Hepatocyte (in vitro differentiated cells): ENCODE data around the gene DXO. TPM values are rescaled to one million over a fixed set of nuclear protein-coding genes. Genes with fewer than 3 reads are reported as not detected.

Source experiments
- DNase-seq: peaks from one replicate; pipeline ENCODE4 v3.0.0-alpha.2; 2016; ENCODE audit warnings: low spot score
- H2AFZ ChIP-seq: fragments of 200-600 bp; sonication (generic); 2 replicates; pipeline ENCODE4 v1.6.0; 2016; ENCODE audit warnings: antibody characterized with exemption, mild to moderate bottlenecking
- H3K27ac ChIP-seq: fragments of 200-600 bp; sonication (generic); 2 replicates; pipeline ENCODE4 v1.5.1; 2016; ENCODE audit warnings: mild to moderate bottlenecking
- H3K27me3 ChIP-seq: fragments of 200-600 bp; sonication (generic); 2 replicates; pipeline ENCODE4 v1.6.1; 2016
- H3K36me3 ChIP-seq: fragments of 200-600 bp; sonication (generic); replicated peaks from 2 replicates; pipeline ENCODE4 v1.5.1; 2016; ENCODE audit warnings: low read depth; ENCODE audit not compliant: insufficient read depth
- H3K4me1 ChIP-seq: fragments of 200-600 bp; sonication (generic); 2 replicates; pipeline ENCODE4 v1.5.1; 2016; ENCODE audit warnings: mild to moderate bottlenecking, moderate library complexity; ENCODE audit not compliant: insufficient read depth
- H3K4me2 ChIP-seq: fragments of 200-600 bp; sonication (generic); 2 replicates; pipeline ENCODE4 v1.6.0; 2016
- H3K4me3 ChIP-seq: fragments of 200-600 bp; sonication (generic); 2 replicates; pipeline ENCODE4 v1.5.1; 2016; ENCODE audit warnings: mild to moderate bottlenecking
- H3K79me2 ChIP-seq: fragments of 200-600 bp; sonication (generic); 2 replicates; pipeline ENCODE4 v1.6.0; 2017; ENCODE audit warnings: mild to moderate bottlenecking
- H3K9me2 ChIP-seq: fragments of 200-600 bp; sonication (generic); replicated peaks from 2 replicates; pipeline ENCODE4 v1.6.0; 2017; ENCODE audit warnings: mild to moderate bottlenecking; ENCODE audit not compliant: insufficient read depth
- H3K9me3 ChIP-seq: fragments of 200-600 bp; sonication (generic); 2 replicates; pipeline ENCODE4 v1.5.1; 2016; ENCODE audit warnings: low read depth, mild to moderate bottlenecking
- H4K20me1 ChIP-seq: fragments of 200-600 bp; sonication (generic); 2 replicates; pipeline ENCODE4 v1.6.0; 2016; ENCODE audit warnings: mild to moderate bottlenecking; ENCODE audit not compliant: insufficient read depth, poor library complexity, severe bottlenecking
- EZH2 ChIP-seq: fragments of 200-600 bp; sonication (generic); IDR thresholded peaks from 2 replicates; pipeline ENCODE4 v1.6.1; 2016; ENCODE audit warnings: antibody characterized with exemption, mild to moderate bottlenecking, borderline replicate concordance
- EZH2phosphoT487 ChIP-seq: fragments of 200-600 bp; sonication (generic); IDR thresholded peaks from one replicate; pipeline ENCODE4 v1.6.1; 2018; ENCODE audit warnings: antibody characterized with exemption, mild to moderate bottlenecking, low read depth, moderate library complexity; ENCODE audit not compliant: unreplicated experiment, severe bottlenecking
- WGBS: methylation state at CpG from one replicate; pipeline ENCODE4 v1.1.6; 2016; ENCODE audit warnings: low lambda C conversion rate; ENCODE audit errors: missing lambda C conversion rate; 5-methylcytosine and 5-hydroxymethylcytosine counted together
- microRNA counts: library from miRNA; unstranded; fragments of <30 nt; microRNA quantifications from one replicate; lab custom pipeline; 2017
- microRNA-seq: library from miRNA; unstranded; fragments of <30 nt; microRNA quantifications from one replicate; pipeline ENCODE4, GENCODE V29; 2017
- polyA plus RNA-seq: library from polyadenylated mRNA; unstranded; fragments of >200 nt; fragmentation: Nextera tagmentation; extraction: Ambion mirVana; gene quantifications from 2 replicates; pipeline ENCODE4 v1.2.1, GENCODE V29; 2016
- small RNA-seq: library from RNA; depleted of rRNA; stranded (forward); fragments of <200 nt; gene quantifications from one replicate; pipeline ENCODE3, GENCODE V24; 2014
- total RNA-seq: library from RNA; depleted of rRNA; stranded (reverse); fragments of >200 nt; gene quantifications from 2 replicates; pipeline ENCODE4 v1.2.3, GENCODE V29; 2014
- TF ChIP-seq, protein P1 (sequence below): fragments of 200-600 bp; sonication (generic); IDR thresholded peaks from 2 replicates; pipeline ENCODE4 v1.5.1; 2016; ENCODE audit warnings: antibody characterized with exemption, mild to moderate bottlenecking; ENCODE audit not compliant: poor library complexity

The DXO gene
- total and polyA plus RNA-seq, 2 experiments from 2014 or later = 22.2 to 39.3 TPM

DNA sequence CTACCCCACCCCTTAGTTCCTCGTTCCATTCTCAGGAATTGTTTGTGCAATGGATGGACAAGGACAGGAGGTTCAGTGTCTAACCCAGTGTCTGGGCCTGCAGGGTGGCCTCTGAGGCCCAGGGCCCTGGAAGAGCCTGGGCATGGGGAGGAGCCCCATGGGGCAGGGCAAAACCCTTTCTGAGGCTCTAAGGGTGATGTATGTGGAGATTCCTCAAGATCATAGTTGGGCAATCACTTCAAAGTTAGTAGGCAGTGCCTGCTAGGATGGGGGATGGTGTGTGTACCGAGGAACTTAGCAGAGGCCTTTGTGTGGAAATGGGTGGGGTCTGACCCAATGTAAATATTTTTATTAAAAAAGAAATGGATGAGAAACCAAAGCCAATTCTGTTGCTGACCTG is 51.1 kb downstream of the DXO start:
- H3K27ac ChIP-seq = peak overlapping the region; percentile 57
- no peak overlapping the region for H3K4me2 ChIP-seq
- no peaks in the 10 kb centered on the region for H4K20me1 ChIP-seq
- no peaks in the 10 kb centered on the region for H3K27me3 ChIP-seq
- H3K9me3 ChIP-seq = no peaks in the 10 kb centered on the region
- peaks cover 4% of the 10 kb centered on the region for H3K4me1 ChIP-seq
- 59% methylated on average over 2 of the region's 2 CpGs for WGBS
- TF ChIP-seq, protein P1, sequence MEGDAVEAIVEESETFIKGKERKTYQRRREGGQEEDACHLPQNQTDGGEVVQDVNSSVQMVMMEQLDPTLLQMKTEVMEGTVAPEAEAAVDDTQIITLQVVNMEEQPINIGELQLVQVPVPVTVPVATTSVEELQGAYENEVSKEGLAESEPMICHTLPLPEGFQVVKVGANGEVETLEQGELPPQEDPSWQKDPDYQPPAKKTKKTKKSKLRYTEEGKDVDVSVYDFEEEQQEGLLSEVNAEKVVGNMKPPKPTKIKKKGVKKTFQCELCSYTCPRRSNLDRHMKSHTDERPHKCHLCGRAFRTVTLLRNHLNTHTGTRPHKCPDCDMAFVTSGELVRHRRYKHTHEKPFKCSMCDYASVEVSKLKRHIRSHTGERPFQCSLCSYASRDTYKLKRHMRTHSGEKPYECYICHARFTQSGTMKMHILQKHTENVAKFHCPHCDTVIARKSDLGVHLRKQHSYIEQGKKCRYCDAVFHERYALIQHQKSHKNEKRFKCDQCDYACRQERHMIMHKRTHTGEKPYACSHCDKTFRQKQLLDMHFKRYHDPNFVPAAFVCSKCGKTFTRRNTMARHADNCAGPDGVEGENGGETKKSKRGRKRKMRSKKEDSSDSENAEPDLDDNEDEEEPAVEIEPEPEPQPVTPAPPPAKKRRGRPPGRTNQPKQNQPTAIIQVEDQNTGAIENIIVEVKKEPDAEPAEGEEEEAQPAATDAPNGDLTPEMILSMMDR = no peak
- TF ChIP-seq EZH2 (no peak), EZH2phosphoT487 (no peak)
- H3K9me2 ChIP-seq = no peaks in the 10 kb centered on the region
- DNase-seq = no peak
- H2AFZ ChIP-seq = no peak overlapping the region
- H3K36me3 ChIP-seq = no peaks in the 10 kb centered on the region
- H3K79me2 ChIP-seq = no peaks in the 10 kb centered on the region
- H3K4me3 ChIP-seq = no peak overlapping the region

MicroRNAs encoded within 50 kb of the gene (microRNA counts, 767-probe panel; counts per million panel counts)
- not detected for microRNA hsa-miR-1236 (lab: Ali Mortazavi, UCI)

Small RNA genes within 50 kb of the gene (microRNA-seq; reads per million reads assigned to microRNA genes)
- 4.0 reads per million for gene MIR1236

Small RNA genes within 50 kb of the gene (small RNA-seq; reads per million reads assigned to genes)
- gene AL645922.1 = not detected

Other genes with a start within 250 kb of the DXO start
Only the 30 nearest of the 33 such genes appear.
- gene MSH5, start 232.1 kb downstream of the DXO start, total RNA-seq = 6.4 and 7.9 TPM in 2 replicates
- gene MSH5, start 232.1 kb downstream of the DXO start, polyA plus RNA-seq = 4.9 and 8.5 TPM in 2 replicates
- gene SAPCD1, start 209.5 kb downstream of the DXO start, total RNA-seq = 1.4 and 4.1 TPM in 2 replicates
- 1.8 and 2.0 TPM in 2 replicates for gene SAPCD1, start 209.5 kb downstream of the DXO start, polyA plus RNA-seq
- 1.5 and 3.4 TPM in 2 replicates for gene VWA7, start 194.8 kb downstream of the DXO start, total RNA-seq
- gene VWA7, start 194.8 kb downstream of the DXO start, polyA plus RNA-seq = 2.8 and 5.2 TPM in 2 replicates
- 23.3 and 36.6 TPM in 2 replicates for gene VARS1, start 176.4 kb downstream of the DXO start, total RNA-seq
- gene VARS1, start 176.4 kb downstream of the DXO start, polyA plus RNA-seq = 51.0 and 59.6 TPM in 2 replicates
- 42.9 and 51.9 TPM in 2 replicates for gene LSM2, start 165.2 kb downstream of the DXO start, total RNA-seq
- gene LSM2, start 165.2 kb downstream of the DXO start, polyA plus RNA-seq = 48.7 and 57.9 TPM in 2 replicates
- 1.4 and 2.2 TPM in 2 replicates for gene HSPA1L, start 156.9 kb downstream of the DXO start, total RNA-seq
- 1.0 and 2.7 TPM in 2 replicates for gene HSPA1L, start 156.9 kb downstream of the DXO start, polyA plus RNA-seq
- 83.3 and 84.3 TPM in 2 replicates for gene HSPA1A, start 156.6 kb downstream of the DXO start, total RNA-seq
- 50.0 and 82.2 TPM in 2 replicates for gene HSPA1A, start 156.6 kb downstream of the DXO start, polyA plus RNA-seq
- gene HSPA1B, start 144.4 kb downstream of the DXO start, total RNA-seq = 172 and 177 TPM in 2 replicates
- 82.1 and 111 TPM in 2 replicates for gene HSPA1B, start 144.4 kb downstream of the DXO start, polyA plus RNA-seq
- 402 and 407 TPM in 2 replicates for gene NEU1, start 109.3 kb downstream of the DXO start, total RNA-seq
- 331 and 388 TPM in 2 replicates for gene NEU1, start 109.3 kb downstream of the DXO start, polyA plus RNA-seq
- 76.2 and 92.0 TPM in 2 replicates for gene SLC44A4, start 93.1 kb downstream of the DXO start, total RNA-seq
- 73.5 and 90.8 TPM in 2 replicates for gene SLC44A4, start 93.1 kb downstream of the DXO start, polyA plus RNA-seq
- gene EHMT2, start 74.4 kb downstream of the DXO start, total RNA-seq = 34.1 and 41.9 TPM in 2 replicates
- 40.0 and 44.6 TPM in 2 replicates for gene EHMT2, start 74.4 kb downstream of the DXO start, polyA plus RNA-seq
- gene ZBTB12, start 70.1 kb downstream of the DXO start, total RNA-seq = 4.4 and 4.9 TPM in 2 replicates
- 0.07 TPM in 1 of 2 replicates, not detected in the other for gene ZBTB12, start 70.1 kb downstream of the DXO start, polyA plus RNA-seq
- gene C2, start 44.4 kb downstream of the DXO start, total RNA-seq = 46.3 and 48.3 TPM in 2 replicates
- gene C2, start 44.4 kb downstream of the DXO start, polyA plus RNA-seq = 41.1 and 46.4 TPM in 2 replicates
- 190 and 199 TPM in 2 replicates for gene CFB, start 26.0 kb downstream of the DXO start, total RNA-seq
- 287 and 349 TPM in 2 replicates for gene CFB, start 26.0 kb downstream of the DXO start, polyA plus RNA-seq
- 70.1 and 78.2 TPM in 2 replicates for gene NELFE, start 13.2 kb downstream of the DXO start, total RNA-seq
- gene NELFE, start 13.2 kb downstream of the DXO start, polyA plus RNA-seq = 78.7 and 86.9 TPM in 2 replicates
- 34.2 and 53.2 TPM in 2 replicates for gene SKIC2, start 13.0 kb downstream of the DXO start, total RNA-seq
- 61.7 and 64.3 TPM in 2 replicates for gene SKIC2, start 13.0 kb downstream of the DXO start, polyA plus RNA-seq
- 49.1 and 66.8 TPM in 2 replicates for gene C4A, start 9.9 kb upstream of the DXO start, total RNA-seq
- 69.9 and 74.4 TPM in 2 replicates for gene C4A, start 9.9 kb upstream of the DXO start, polyA plus RNA-seq
- 57.5 and 68.9 TPM in 2 replicates for gene C4B, start 42.7 kb upstream of the DXO start, total RNA-seq
- 78.0 and 80.0 TPM in 2 replicates for gene C4B, start 42.7 kb upstream of the DXO start, polyA plus RNA-seq
- gene CYP21A2, start 66.3 kb upstream of the DXO start, total RNA-seq = 0.12 and 1.4 TPM in 2 replicates
- gene CYP21A2, start 66.3 kb upstream of the DXO start, polyA plus RNA-seq = 1.7 and 2.4 TPM in 2 replicates
- gene TNXB, start 137.2 kb upstream of the DXO start, total RNA-seq = 11.6 and 22.0 TPM in 2 replicates
- gene TNXB, start 137.2 kb upstream of the DXO start, polyA plus RNA-seq = 7.3 and 9.2 TPM in 2 replicates
- 37.9 and 41.9 TPM in 2 replicates for gene ATF6B, start 156.1 kb upstream of the DXO start, total RNA-seq
- 43.7 and 52.6 TPM in 2 replicates for gene ATF6B, start 156.1 kb upstream of the DXO start, polyA plus RNA-seq
- 5.7 and 6.0 TPM in 2 replicates for gene FKBPL, start 158.2 kb upstream of the DXO start, total RNA-seq
- gene FKBPL, start 158.2 kb upstream of the DXO start, polyA plus RNA-seq = 6.2 and 6.3 TPM in 2 replicates
- gene PRRT1, start 179.8 kb upstream of the DXO start, total RNA-seq = 0.10 TPM in 1 of 2 replicates, not detected in the other
- 0.91 and 4.0 TPM in 2 replicates for gene PRRT1, start 179.8 kb upstream of the DXO start, polyA plus RNA-seq
- 20.2 and 27.2 TPM in 2 replicates for gene PPT2, start 182.0 kb upstream of the DXO start, total RNA-seq
- gene PPT2, start 182.0 kb upstream of the DXO start, polyA plus RNA-seq = 29.7 and 34.3 TPM in 2 replicates
- gene EGFL8, start 192.5 kb upstream of the DXO start, total RNA-seq = 1.8 and 4.5 TPM in 2 replicates
- 12.2 and 19.5 TPM in 2 replicates for gene EGFL8, start 192.5 kb upstream of the DXO start, polyA plus RNA-seq
- gene AGPAT1, start 203.9 kb upstream of the DXO start, total RNA-seq = 59.9 and 62.8 TPM in 2 replicates
- 67.6 and 71.4 TPM in 2 replicates for gene AGPAT1, start 203.9 kb upstream of the DXO start, polyA plus RNA-seq
- gene RNF5, start 206.3 kb upstream of the DXO start, total RNA-seq = 133 and 135 TPM in 2 replicates
- 169 and 170 TPM in 2 replicates for gene RNF5, start 206.3 kb upstream of the DXO start, polyA plus RNA-seq
- 4.5 and 5.9 TPM in 2 replicates for gene AGER, start 212.1 kb upstream of the DXO start, total RNA-seq
- 3.4 and 21.2 TPM in 2 replicates for gene AGER, start 212.1 kb upstream of the DXO start, polyA plus RNA-seq
- 63.8 and 77.5 TPM in 2 replicates for gene PBX2, start 218.1 kb upstream of the DXO start, total RNA-seq
- gene PBX2, start 218.1 kb upstream of the DXO start, polyA plus RNA-seq = 20.5 and 21.6 TPM in 2 replicates
- 1.8 and 4.3 TPM in 2 replicates for gene GPSM3, start 220.5 kb upstream of the DXO start, total RNA-seq
- 3.4 and 5.7 TPM in 2 replicates for gene GPSM3, start 220.5 kb upstream of the DXO start, polyA plus RNA-seq